DLD1 (cell line): ENCODE results near the gene CHKA.

Experiments used
- in situ Hi-C: cut with HindIII; loops from 2 replicates; pipeline ENCODE4 v1.10.0; 2017; ENCODE audit warnings: low sequenced_read_pairs

CHKA gene

GRCh38 chr11:68076371-68077042 is 44.7 kb downstream of the CHKA start:
- in situ Hi-C loops, result no loop called here

- in situ Hi-C loops, result no loop called here
These were observed 46.4 kb downstream of the CHKA start for GRCh38 chr11:68074584-68075352.

- in situ Hi-C loops, result no loop called here
These were observed 49.7 kb downstream of the CHKA start for GRCh38 chr11:68071281-68072048.

GRCh38 chr11:68067991-68068390 is 53.2 kb downstream of the CHKA start:
- in situ Hi-C loops, result no loop called here

GRCh38 chr11:68066742-68067141 is 54.4 kb downstream of the CHKA start:
- in situ Hi-C loops, result no loop called here

GRCh38 chr11:68065841-68066240 is 55.3 kb downstream of the CHKA start:
- in situ Hi-C loops, result no loop called here

- in situ Hi-C loops, result no loop called here
These were observed 56.3 kb downstream of the CHKA start for GRCh38 chr11:68064926-68065325.

GRCh38 chr11:68061508-68061907 is 59.7 kb downstream of the CHKA start:
- in situ Hi-C loops, result no loop called here

- in situ Hi-C loops, result no loop called here
These were observed 63.4 kb downstream of the CHKA start for GRCh38 chr11:68057807-68058206.

GRCh38 chr11:68056317-68057285 is 64.6 kb downstream of the CHKA start:
- in situ Hi-C loops, result no loop called here

GRCh38 chr11:68053981-68054812 is 67.0 kb downstream of the CHKA start:
- in situ Hi-C loops, result no loop called here

GRCh38 chr11:68053117-68053516 is 68.1 kb downstream of the CHKA start:
- in situ Hi-C loops, result no loop called here

GRCh38 chr11:68052137-68052873 is 68.9 kb downstream of the CHKA start:
- in situ Hi-C loops, result no loop called here

GRCh38 chr11:68051191-68052136 is 69.7 kb downstream of the CHKA start:
- in situ Hi-C loops, result no loop called here

GRCh38 chr11:68050371-68050841 is 70.8 kb downstream of the CHKA start:
- in situ Hi-C loops, result no loop called here

GRCh38 chr11:68049509-68050370 is 71.4 kb downstream of the CHKA start:
- in situ Hi-C loops, result no loop called here
